GM11168 (cell line): Measurements from ENCODE around the gene CRACR2A.

Experiments
- in situ Hi-C: fragments of 300-500 bp; cut with MboI; formaldehyde crosslinking; loops from one replicate; pipeline ENCODE4 v1.12.0; 2022; ENCODE audit warnings: low sequenced_read_pairs; ENCODE audit not compliant: unreplicated experiment

CRACR2A gene

DNA sequence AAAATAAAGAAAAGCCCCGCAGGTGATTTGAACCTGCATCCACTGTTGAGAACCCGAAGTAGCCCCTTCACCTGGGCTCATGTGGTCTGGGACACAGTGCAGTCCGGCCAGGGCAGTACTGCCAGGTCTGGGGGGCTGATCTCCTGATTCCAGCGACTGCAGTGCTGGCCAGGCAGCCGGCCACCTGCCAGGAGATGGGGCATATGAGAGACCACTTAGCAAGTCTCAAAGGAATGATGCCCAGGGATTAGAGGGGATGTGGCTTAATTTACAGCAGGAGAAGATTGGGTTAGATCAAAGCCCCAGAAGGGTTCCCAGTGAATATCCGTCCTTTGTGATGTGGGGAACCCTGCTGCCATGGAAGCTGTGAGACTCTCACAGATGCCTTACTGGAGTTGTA lies 148.6 kb downstream of the CRACR2A start:
- in situ Hi-C loops: no loop called here

- in situ Hi-C loops: no loop called here
Observed at GRCh38 chr12:3603576-3603975, 149.3 kb downstream of the CRACR2A start.

DNA sequence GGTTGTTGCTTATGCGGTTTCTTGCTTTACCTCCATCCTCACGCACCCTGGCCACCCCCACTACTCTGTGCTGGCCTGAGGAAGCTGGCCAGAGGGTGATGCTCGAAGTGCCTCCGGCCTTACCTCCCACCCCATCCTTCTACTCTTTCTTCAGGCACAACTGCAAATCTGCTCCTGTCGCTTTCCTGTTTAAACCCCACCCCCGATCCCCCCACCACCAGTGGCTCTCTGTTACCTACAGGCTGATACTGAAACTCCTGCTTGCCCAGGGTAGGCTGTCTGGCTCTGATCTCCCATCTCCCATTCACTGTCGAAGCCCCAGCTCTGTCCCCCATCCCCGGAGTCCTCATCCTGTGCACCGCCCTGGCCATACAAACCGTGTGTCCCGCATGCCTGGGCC lies 150.4 kb downstream of the CRACR2A start:
- in situ Hi-C loops: no loop called here

- in situ Hi-C loops: no loop called here
Observed at GRCh38 chr12:3601461-3602150, 151.3 kb downstream of the CRACR2A start.

- in situ Hi-C loops: no loop called here
Observed at GRCh38 chr12:3600951-3601350, 152.0 kb downstream of the CRACR2A start.

- in situ Hi-C loops: no loop called here
Observed at GRCh38 chr12:3600039-3600720, 152.7 kb downstream of the CRACR2A start.

DNA sequence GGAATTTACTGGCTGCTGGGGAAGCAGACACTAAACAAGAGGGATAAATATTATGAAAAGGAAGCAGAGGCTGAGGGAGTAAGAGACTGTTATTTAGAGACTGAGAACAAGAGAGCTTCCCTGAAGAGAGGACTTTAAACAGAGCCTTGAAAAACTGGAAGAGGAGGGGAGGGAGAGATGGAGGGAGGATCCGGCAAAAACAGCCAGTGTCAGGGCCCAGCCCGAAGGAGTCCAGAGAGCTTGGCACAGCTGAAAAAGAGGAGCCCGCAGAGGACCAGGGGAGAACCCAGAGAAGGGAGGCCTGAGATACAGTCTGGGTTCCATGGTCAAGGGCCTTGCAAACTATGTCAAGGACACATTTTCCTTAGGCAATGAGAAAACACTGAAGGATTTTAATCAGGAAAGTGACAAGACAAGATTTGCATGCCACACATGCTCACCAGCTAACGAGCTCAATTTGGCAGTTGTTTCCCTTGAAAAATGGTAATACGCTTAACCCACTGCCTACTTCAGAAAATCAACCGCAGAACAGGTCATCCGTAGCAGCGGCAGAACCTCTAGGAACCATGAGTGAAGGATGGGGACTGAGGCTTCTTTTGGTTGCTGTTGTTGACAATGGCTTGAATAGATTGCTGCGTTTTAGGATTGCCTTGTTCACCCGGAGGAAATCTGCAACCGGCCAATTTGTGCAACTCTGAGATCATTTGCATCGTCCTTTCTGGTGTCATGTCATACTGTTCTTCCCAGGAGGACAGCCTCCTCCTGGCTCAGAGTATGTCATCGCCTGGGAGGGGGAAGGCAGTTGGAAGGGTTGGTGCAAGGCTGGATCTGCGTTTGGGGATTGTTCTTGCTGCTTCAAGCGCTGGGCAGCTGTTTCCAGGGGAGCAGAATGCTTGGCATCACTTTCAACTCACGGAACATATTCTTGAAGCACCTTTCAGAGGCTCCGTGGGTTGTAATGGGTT lies 153.7 kb downstream of the CRACR2A start:
- in situ Hi-C loops: no loop called here

GRCh38 chr12:3597526-3598210 lies 155.2 kb downstream of the CRACR2A start:
- in situ Hi-C loops: no loop called here

DNA sequence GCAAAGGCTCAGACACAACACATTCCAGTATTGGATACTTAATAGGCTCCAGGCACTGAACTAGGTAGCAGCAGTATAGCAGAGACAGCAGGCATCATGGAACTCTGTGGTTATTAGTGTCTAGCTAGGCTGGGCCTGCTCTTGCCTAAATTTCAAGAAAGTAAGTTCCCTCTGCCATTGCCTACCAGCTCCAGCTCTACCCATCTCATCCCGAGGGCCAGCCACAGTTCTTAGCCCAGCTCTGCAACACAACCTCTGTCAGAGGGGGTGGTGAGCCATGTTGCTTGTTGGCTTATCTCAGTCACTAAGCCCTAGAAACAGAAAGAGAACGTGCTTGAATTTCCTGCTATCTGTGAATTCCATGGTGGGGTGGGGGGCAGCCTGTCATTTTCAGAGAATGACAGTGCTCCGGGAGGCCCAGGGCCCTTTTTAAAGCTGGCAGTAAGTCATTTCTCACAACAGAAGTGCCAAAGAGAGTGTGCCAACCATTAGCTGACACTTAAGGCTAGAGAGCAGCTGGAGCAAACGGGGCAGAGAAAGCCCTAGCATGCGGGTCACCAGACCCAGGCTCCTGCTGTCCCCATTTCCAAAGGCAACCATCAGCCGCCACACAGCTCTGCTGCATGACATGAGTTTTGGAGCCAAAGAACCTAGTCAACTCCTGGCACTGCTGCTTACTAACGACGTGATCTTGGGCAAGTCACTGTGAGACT lies 156.1 kb downstream of the CRACR2A start:
- in situ Hi-C loops: no loop called here

GRCh38 chr12:3595721-3596120 lies 157.2 kb downstream of the CRACR2A start:
- in situ Hi-C loops: no loop called here

- in situ Hi-C loops: no loop called here
Observed at GRCh38 chr12:3594966-3595365, 157.9 kb downstream of the CRACR2A start.

GRCh38 chr12:3593906-3594483 lies 158.9 kb downstream of the CRACR2A start:
- in situ Hi-C loops: no loop called here

GRCh38 chr12:3592856-3593625 lies 159.9 kb downstream of the CRACR2A start:
- in situ Hi-C loops: no loop called here

GRCh38 chr12:3589745-3590144 lies 163.2 kb downstream of the CRACR2A start:
- in situ Hi-C loops: no loop called here

DNA sequence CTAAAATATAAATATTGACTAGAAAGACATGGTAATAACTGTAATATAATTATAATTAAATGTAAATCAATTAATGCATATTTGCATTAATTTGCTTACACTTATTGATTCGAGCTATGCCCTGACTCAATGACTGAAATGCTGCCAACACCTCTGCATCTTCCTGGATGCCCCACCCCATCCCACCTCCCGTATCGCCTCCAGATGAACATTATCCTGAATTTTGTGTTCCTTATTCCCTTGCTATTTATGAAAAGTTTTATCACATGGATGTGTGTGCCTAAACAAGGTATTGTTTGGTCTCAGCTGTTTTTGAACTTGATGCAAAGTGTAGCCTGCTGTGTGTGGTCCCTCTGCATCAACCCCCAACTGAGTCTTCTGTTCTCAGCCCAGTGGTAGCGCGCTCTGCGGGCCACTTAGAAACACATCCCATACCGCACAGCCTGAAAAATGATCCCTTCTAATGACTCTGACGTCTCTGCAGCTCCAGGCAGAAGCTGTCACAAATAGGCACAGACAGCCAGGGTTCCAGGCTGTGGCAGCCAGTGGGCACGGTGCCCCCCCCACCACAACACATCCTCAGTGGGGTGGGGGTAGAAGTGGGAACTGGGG lies 165.4 kb downstream of the CRACR2A start:
- in situ Hi-C loops: no loop called here

GRCh38 chr12:3583656-3584334 lies 169.1 kb downstream of the CRACR2A start:
- in situ Hi-C loops: no loop called here

- in situ Hi-C loops: no loop called here
Observed at GRCh38 chr12:3580094-3580749, 172.7 kb downstream of the CRACR2A start.
